Skeletal muscle tissue (tissue), 4 donors: ENCODE data around the gene CHP2. TPM values are rescaled to one million over a fixed set of nuclear protein-coding genes. Genes with fewer than 3 reads are reported as not detected.
"Not testable (repeated sequence)": the region's sequence is repeated elsewhere in the genome, so short reads cannot be mapped to it uniquely, and the experiment has no call there.

Experiments used
- H3K27ac ChIP-seq: one replicate; pipeline ENCODE4 v1.7.0; 2013; ENCODE audit warnings: mild to moderate bottlenecking, low read depth, low read length, inconsistent platforms
- H3K27me3 ChIP-seq, 3 donors: one replicate each; pipeline ENCODE4 v1.7.0; 2013; ENCODE audit warnings: low read length in 3 of 3; ENCODE audit not compliant: control insufficient read depth in 3 of 3, insufficient read depth in 3 of 3
- H3K36me3 ChIP-seq, 3 donors: one replicate each; pipeline ENCODE4 v1.7.0; 2013; ENCODE audit warnings: low read length in 3 of 3; ENCODE audit not compliant: control insufficient read depth in 3 of 3, insufficient read depth in 3 of 3
- H3K4me1 ChIP-seq, 3 donors: one replicate each; pipeline ENCODE4 v1.7.0; 2013; ENCODE audit warnings: low read length in 3 of 3, mild to moderate bottlenecking in 3 of 3; ENCODE audit not compliant: control insufficient read depth in 3 of 3, insufficient read depth in 3 of 3
- H3K4me3 ChIP-seq, 3 donors: one replicate each; pipeline ENCODE4 v1.7.0; 2013; ENCODE audit warnings: low read length in 3 of 3
- H3K9ac ChIP-seq, 3 donors: one replicate each; pipeline ENCODE4 v1.7.0; 2013; ENCODE audit warnings: low read length in 3 of 3, mild to moderate bottlenecking in 3 of 3, moderate library complexity in 2 of 3, low read depth in 1 of 3
- H3K9me3 ChIP-seq, 3 donors: one replicate each; pipeline ENCODE4 v1.7.0; 2013; ENCODE audit warnings: low read length in 3 of 3; ENCODE audit not compliant: control insufficient read depth in 3 of 3
- total RNA-seq: library from RNA; depleted of rRNA; stranded (reverse); fragments of >200 nt; gene quantifications from one replicate; pipeline ENCODE4 v1.2.3, GENCODE V29; 2014
- donor health status: Osteomylitis.

Gene CHP2
- total RNA-seq, 1 donor from 2014 or later = not detected

- Histone ChIP-seq H3K4me3 (no peak overlapping the region), H3K4me1 (no peaks in the 10 kb centered on the region), H3K9me3 (no peaks in the 10 kb centered on the region), H3K27me3 (no peaks in the 10 kb centered on the region), H3K36me3 (no peaks in the 10 kb centered on the region), H3K27ac (no peak overlapping the region), H3K9ac (no peak overlapping the region)
These were observed 30.6 kb upstream of the CHP2 start for GRCh38 chr16:23724096-23724784.

DNA sequence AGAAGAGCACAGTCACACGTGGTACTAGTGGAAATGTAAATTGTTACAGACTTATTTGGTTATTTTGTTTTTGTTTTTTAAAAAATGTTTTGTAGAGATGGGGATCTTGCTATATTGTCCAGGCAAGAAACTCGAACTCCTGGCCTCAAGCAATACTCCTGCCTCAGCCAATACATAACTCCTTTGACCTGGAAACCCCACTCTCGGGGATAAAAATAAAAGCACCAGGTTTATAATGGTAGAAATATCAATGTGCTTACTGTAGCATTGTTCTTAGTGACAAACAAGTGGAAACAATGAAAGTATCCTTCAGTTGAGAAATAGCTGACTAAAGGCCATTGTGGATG is 30.1 kb upstream of the CHP2 start:
- no peaks in the 10 kb centered on the region for H3K4me1 ChIP-seq
- H3K9ac ChIP-seq = no peak overlapping the region
- no peaks in the 10 kb centered on the region for H3K9me3 ChIP-seq
- H3K27ac ChIP-seq = no peak overlapping the region
- no peaks in the 10 kb centered on the region for H3K36me3 ChIP-seq
- no peaks in the 10 kb centered on the region for H3K27me3 ChIP-seq
- H3K4me3 ChIP-seq = no peak overlapping the region

- Histone ChIP-seq H3K9ac (no peak overlapping the region), H3K36me3 (no peaks in the 10 kb centered on the region), H3K4me1 (no peaks in the 10 kb centered on the region), H3K27me3 (no peaks in the 10 kb centered on the region), H3K4me3 (no peak overlapping the region), H3K9me3 (no peaks in the 10 kb centered on the region), H3K27ac (no peak overlapping the region)
These were observed 28.1 kb upstream of the CHP2 start for GRCh38 chr16:23726710-23727109.

GRCh38 chr16:23728112-23728477 is 26.7 kb upstream of the CHP2 start:
- Histone ChIP-seq H3K9ac (no peak overlapping the region), H3K36me3 (no peaks in the 10 kb centered on the region), H3K4me1 (no peaks in the 10 kb centered on the region), H3K9me3 (no peaks in the 10 kb centered on the region), H3K27me3 (no peaks in the 10 kb centered on the region), H3K4me3 (no peak overlapping the region), H3K27ac (no peak overlapping the region)

- Histone ChIP-seq H3K4me1 (no peaks in the 10 kb centered on the region), H3K9ac (no peak overlapping the region), H3K36me3 (no peaks in the 10 kb centered on the region), H3K4me3 (no peak overlapping the region), H3K27ac (no peak overlapping the region), H3K27me3 (no peaks in the 10 kb centered on the region), H3K9me3 (no peaks in the 10 kb centered on the region)
These were observed 25.1 kb upstream of the CHP2 start for GRCh38 chr16:23729503-23730424.

DNA sequence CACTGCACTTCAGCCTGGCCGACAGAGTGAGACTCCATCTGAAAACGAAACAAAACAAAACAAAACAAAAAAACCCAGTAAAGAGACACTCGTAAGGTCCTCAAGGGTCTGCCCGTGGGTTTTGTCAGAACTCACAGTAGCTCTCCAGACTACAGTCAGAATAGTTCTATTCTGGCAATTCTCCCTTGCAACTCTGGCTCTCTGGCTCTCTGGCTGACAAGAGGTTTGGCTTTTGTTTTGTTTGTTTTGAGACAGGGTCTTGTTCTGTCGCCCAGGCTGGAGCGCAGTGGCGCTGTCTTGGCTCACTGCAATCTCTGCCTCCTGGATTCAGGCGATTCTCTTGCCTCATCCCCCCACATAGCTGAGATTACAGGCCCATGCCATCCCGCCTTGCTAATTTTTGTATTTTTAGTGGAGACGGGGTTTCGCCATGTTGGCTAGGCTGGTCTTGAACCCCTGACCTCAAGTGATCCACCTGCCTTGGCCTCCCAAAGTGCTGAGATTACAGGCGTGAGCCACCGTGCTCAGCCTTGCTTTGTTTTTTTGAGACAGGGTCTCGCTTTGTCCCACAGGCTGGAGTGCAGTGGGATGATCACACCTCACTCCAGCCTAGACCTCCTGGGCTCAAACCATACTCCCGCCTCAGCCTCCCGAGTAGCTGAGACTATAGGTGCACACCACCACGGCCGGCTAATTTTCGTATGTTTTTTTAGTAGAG is 20.5 kb upstream of the CHP2 start:
- Histone ChIP-seq H3K9ac (no peak overlapping the region), H3K4me1 (no peaks in the 10 kb centered on the region), H3K36me3 (no peaks in the 10 kb centered on the region), H3K27ac (no peak overlapping the region), H3K4me3 (no peak overlapping the region), H3K27me3 (no peaks in the 10 kb centered on the region), H3K9me3 (no peaks in the 10 kb centered on the region)

DNA sequence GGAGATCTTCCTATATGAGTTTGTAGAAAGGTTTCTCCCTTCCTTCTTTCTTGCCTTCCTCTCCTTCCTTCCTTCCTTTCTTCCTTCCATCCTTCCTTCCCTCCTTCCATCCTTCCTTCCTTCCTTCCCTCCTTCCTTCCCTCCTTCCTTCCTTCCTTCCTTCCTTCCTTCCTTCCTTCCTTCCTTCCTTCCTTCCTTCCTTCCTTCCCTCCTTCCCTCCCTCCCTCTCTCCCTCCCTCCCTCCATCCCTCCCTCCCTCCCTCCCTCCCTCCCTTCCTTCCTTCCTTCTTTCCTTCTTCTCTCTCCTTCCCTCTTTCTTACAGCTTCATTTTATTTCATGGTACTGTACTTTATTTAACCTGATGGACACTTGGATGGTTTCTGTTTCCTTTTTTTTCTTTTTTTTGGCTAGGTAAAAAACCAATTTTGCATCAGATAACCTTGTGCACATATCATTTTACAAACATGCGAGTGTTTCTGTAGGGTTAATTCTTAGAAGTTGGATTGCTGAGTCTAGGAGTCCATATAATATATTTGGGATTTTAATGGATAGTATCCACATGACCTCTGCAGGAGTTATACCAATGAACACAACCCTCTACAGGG is 17.3 kb upstream of the CHP2 start:
- not testable (repeated sequence) for H3K9me3 ChIP-seq, H3K36me3 ChIP-seq, H3K4me3 ChIP-seq, H3K4me1 ChIP-seq, H3K9ac ChIP-seq, H3K27ac ChIP-seq, H3K27me3 ChIP-seq

- no peaks in the 10 kb centered on the region for H3K9me3 ChIP-seq
- no peak overlapping the region for H3K27ac ChIP-seq
- no peak overlapping the region for H3K4me3 ChIP-seq
- H3K9ac ChIP-seq = no peak overlapping the region
- H3K4me1 ChIP-seq = no peaks in the 10 kb centered on the region
- H3K27me3 ChIP-seq = peaks cover 0 to 6% (median 0%) of the 10 kb centered on the region in 3 donors
- no peaks in the 10 kb centered on the region for H3K36me3 ChIP-seq
These were observed 15.3 kb upstream of the CHP2 start for GRCh38 chr16:23739516-23739915.

GRCh38 chr16:23741675-23742303 is 13.0 kb upstream of the CHP2 start:
- Histone ChIP-seq H3K9me3 (no peaks in the 10 kb centered on the region), H3K4me1 (no peaks in the 10 kb centered on the region), H3K9ac (no peak overlapping the region), H3K36me3 (no peaks in the 10 kb centered on the region), H3K27me3 (peaks cover 0 to 7% (median 0%) of the 10 kb centered on the region in 3 donors), H3K27ac (no peak overlapping the region), H3K4me3 (no peak overlapping the region)
